ENCODE data around the gene RFC2.

Gene RFC2

GRCh38 chr7:74248156-74248555 is 6.0 kb downstream of the RFC2 start:
- no peak overlapping the region for H3K4me3 ChIP-seq (ENCODE audit: low read length, poor library complexity, severe bottlenecking)
- H3K4me1 ChIP-seq (ENCODE audit: insufficient read depth, low read length, poor library complexity, severe bottlenecking) = peaks cover 16% of the 10 kb centered on the region
- H2AFZ ChIP-seq (ENCODE audit: low read length) = no peak overlapping the region
- peak overlapping the region; percentile 53 for H3K9ac ChIP-seq (ENCODE audit: low read depth, low read length, poor library complexity, severe bottlenecking)
- H3F3A ChIP-seq (ENCODE audit: low read depth) = no peaks in the 10 kb centered on the region
- peaks cover 27% of the 10 kb centered on the region for H4K20me1 ChIP-seq (ENCODE audit: insufficient read depth, low read length, poor library complexity, severe bottlenecking)
- H3K79me2 ChIP-seq (ENCODE audit: insufficient read depth, low read length) = peaks cover 57% of the 10 kb centered on the region
- H3K36me3 ChIP-seq (ENCODE audit: insufficient read depth, low read length) = peaks cover 49% of the 10 kb centered on the region; the same call in 1 of the 2 replicates
- no peak for TF ChIP-seq EZH2phosphoT487 (IDR thresholded peaks at IDR 0.05; ENCODE audit: borderline replicate concordance)
- TF ChIP-seq, protein P1, sequence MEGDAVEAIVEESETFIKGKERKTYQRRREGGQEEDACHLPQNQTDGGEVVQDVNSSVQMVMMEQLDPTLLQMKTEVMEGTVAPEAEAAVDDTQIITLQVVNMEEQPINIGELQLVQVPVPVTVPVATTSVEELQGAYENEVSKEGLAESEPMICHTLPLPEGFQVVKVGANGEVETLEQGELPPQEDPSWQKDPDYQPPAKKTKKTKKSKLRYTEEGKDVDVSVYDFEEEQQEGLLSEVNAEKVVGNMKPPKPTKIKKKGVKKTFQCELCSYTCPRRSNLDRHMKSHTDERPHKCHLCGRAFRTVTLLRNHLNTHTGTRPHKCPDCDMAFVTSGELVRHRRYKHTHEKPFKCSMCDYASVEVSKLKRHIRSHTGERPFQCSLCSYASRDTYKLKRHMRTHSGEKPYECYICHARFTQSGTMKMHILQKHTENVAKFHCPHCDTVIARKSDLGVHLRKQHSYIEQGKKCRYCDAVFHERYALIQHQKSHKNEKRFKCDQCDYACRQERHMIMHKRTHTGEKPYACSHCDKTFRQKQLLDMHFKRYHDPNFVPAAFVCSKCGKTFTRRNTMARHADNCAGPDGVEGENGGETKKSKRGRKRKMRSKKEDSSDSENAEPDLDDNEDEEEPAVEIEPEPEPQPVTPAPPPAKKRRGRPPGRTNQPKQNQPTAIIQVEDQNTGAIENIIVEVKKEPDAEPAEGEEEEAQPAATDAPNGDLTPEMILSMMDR (conservative IDR thresholded peaks at IDR 0.05; ENCODE audit: low read length) = no peak
- H3K4me2 ChIP-seq (ENCODE audit: low read depth, low read length, poor library complexity, severe bottlenecking) = peak overlapping the region; percentile 51
- no peaks in the 10 kb centered on the region for H3K9me3 ChIP-seq (ENCODE audit: insufficient read depth, low read depth, low read length)
- no peaks in the 10 kb centered on the region for H3K9me2 ChIP-seq (replicated peaks; ENCODE audit: low read depth, low read length)
- no peaks in the 10 kb centered on the region for H3K27me3 ChIP-seq (ENCODE audit: insufficient read depth, low read length, poor library complexity, severe bottlenecking)

GRCh38 chr7:74246497-74246896 is 7.7 kb downstream of the RFC2 start:
- no peaks in the 10 kb centered on the region for H3F3A ChIP-seq (ENCODE audit: low read depth)
- H3K9me2 ChIP-seq (replicated peaks; ENCODE audit: low read depth, low read length) = no peaks in the 10 kb centered on the region
- peaks cover 61% of the 10 kb centered on the region; the same call in 1 of the 2 replicates for H3K36me3 ChIP-seq (ENCODE audit: insufficient read depth, low read length)
- H3K4me2 ChIP-seq (ENCODE audit: low read depth, low read length, poor library complexity, severe bottlenecking) = peak overlapping the region; percentile 51
- no peaks in the 10 kb centered on the region for H3K27me3 ChIP-seq (ENCODE audit: insufficient read depth, low read length, poor library complexity, severe bottlenecking)
- peaks cover 52% of the 10 kb centered on the region for H3K79me2 ChIP-seq (ENCODE audit: insufficient read depth, low read length)
- H3K4me3 ChIP-seq (ENCODE audit: low read length, poor library complexity, severe bottlenecking) = no peak overlapping the region
- H2AFZ ChIP-seq (ENCODE audit: low read length) = no peak overlapping the region
- H3K4me1 ChIP-seq (ENCODE audit: insufficient read depth, low read length, poor library complexity, severe bottlenecking) = peaks cover 12% of the 10 kb centered on the region
- H3K9me3 ChIP-seq (ENCODE audit: insufficient read depth, low read depth, low read length) = no peaks in the 10 kb centered on the region
- no peak for TF ChIP-seq EZH2phosphoT487 (IDR thresholded peaks at IDR 0.05; ENCODE audit: borderline replicate concordance)
- TF ChIP-seq, protein P1 (conservative IDR thresholded peaks at IDR 0.05; ENCODE audit: low read length) = no peak
- no peak overlapping the region for H3K9ac ChIP-seq (ENCODE audit: low read depth, low read length, poor library complexity, severe bottlenecking)
- peaks cover 18% of the 10 kb centered on the region for H4K20me1 ChIP-seq (ENCODE audit: insufficient read depth, low read length, poor library complexity, severe bottlenecking)

GRCh38 chr7:74242122-74242443 is 12.1 kb downstream of the RFC2 start:
- H3K9me2 ChIP-seq (replicated peaks; ENCODE audit: low read depth, low read length) = no peaks in the 10 kb centered on the region
- no peaks in the 10 kb centered on the region for H3F3A ChIP-seq (ENCODE audit: low read depth)
- H3K9me3 ChIP-seq (ENCODE audit: insufficient read depth, low read depth, low read length) = no peaks in the 10 kb centered on the region
- H2AFZ ChIP-seq (ENCODE audit: low read length) = no peak overlapping the region
- no peak overlapping the region for H3K4me3 ChIP-seq (ENCODE audit: low read length, poor library complexity, severe bottlenecking)
- TF ChIP-seq, protein P1 (conservative IDR thresholded peaks at IDR 0.05; ENCODE audit: low read length) = no peak
- TF ChIP-seq EZH2phosphoT487 (IDR thresholded peaks at IDR 0.05; ENCODE audit: borderline replicate concordance) = no peak
- no peaks in the 10 kb centered on the region for H4K20me1 ChIP-seq (ENCODE audit: insufficient read depth, low read length, poor library complexity, severe bottlenecking)
- H3K4me2 ChIP-seq (ENCODE audit: low read depth, low read length, poor library complexity, severe bottlenecking) = peak overlapping the region; percentile 20
- H3K27me3 ChIP-seq (ENCODE audit: insufficient read depth, low read length, poor library complexity, severe bottlenecking) = no peaks in the 10 kb centered on the region
- peaks cover 73% of the 10 kb centered on the region; the same call in 1 of the 2 replicates for H3K36me3 ChIP-seq (ENCODE audit: insufficient read depth, low read length)
- H3K4me1 ChIP-seq (ENCODE audit: insufficient read depth, low read length, poor library complexity, severe bottlenecking) = peaks cover 6% of the 10 kb centered on the region
- H3K79me2 ChIP-seq (ENCODE audit: insufficient read depth, low read length) = peaks cover 10% of the 10 kb centered on the region; the same call in 1 of the 2 replicates
- no peak overlapping the region for H3K9ac ChIP-seq (ENCODE audit: low read depth, low read length, poor library complexity, severe bottlenecking)

Measured in Loucy (cell line).